ENCODE results near the gene CARM1. TPM values are rescaled to one million over a fixed set of nuclear protein-coding genes. Genes with fewer than 3 reads are reported as not detected.

Gene CARM1
- total and polyA plus RNA-seq, 2 of the 13 experiments (the other 11 are each of a cell fraction or from before 2014, with no cell fraction given) = 27.6 to 55.8 TPM

GRCh38 chr19:10855879-10856522 is 15.4 kb upstream of the CARM1 start (continued):
- TF ChIP-seq GATAD1 (CRISPR knock-in tag; IDR thresholded peaks at IDR 0.05) (no peak), THAP9 (CRISPR knock-in tag; IDR thresholded peaks at IDR 0.05; ENCODE audit: borderline replicate concordance) (no peak), TRIM22 (IDR thresholded peaks at IDR 0.05) (no peak), MBD4 (IDR thresholded peaks at IDR 0.05; ENCODE audit: borderline replicate concordance, low read length) (no peak), HNRNPL (IDR thresholded peaks at IDR 0.05; ENCODE audit: low read depth, low read length) (peak; percentile 79), CSRNP1 (CRISPR knock-in tag; IDR thresholded peaks at IDR 0.05) (no peak), CREM (IDR thresholded peaks at IDR 0.05) (no peak), CREM (CRISPR knock-in tag; IDR thresholded peaks at IDR 0.05) (no peak), FOXP4 (CRISPR knock-in tag; IDR thresholded peaks at IDR 0.05) (no peak), ZNF740 (CRISPR knock-in tag; IDR thresholded peaks at IDR 0.05) (no peak), TAF15 (IDR thresholded peaks at IDR 0.05; ENCODE audit: low read depth, low read length, poor library complexity, severe bottlenecking) (no peak)
